ENCODE results near the gene RET.

RET gene

DNA sequence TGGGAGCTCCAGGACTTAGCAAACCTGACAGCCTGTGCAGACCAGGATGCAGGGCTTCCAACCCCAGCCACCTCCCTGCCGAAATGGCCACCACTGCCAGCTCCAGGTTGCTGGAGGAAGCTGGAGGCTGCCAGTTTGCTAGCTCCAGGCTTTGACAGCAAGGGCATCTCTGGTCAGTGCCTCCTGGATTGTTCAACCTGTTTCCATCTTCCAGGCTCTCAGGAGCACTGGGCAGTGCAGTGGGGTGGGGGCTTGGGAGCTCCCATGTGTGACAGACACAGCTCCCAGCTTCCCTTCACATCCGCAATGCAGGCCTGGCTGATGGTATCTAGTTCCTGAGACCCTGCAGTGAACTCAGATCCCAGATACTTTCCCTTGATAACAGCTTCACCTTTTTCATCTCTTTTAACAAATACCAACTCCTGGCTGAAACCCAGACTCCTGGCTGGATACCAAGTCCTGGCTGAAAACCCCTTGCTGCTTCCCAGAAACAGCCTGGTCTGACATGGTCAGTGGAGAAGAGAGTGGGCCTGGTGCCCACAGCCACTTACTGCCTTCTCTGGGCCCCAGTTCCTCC, 20.8 kb upstream of the RET start:
- TF ChIP-seq, protein P1, sequence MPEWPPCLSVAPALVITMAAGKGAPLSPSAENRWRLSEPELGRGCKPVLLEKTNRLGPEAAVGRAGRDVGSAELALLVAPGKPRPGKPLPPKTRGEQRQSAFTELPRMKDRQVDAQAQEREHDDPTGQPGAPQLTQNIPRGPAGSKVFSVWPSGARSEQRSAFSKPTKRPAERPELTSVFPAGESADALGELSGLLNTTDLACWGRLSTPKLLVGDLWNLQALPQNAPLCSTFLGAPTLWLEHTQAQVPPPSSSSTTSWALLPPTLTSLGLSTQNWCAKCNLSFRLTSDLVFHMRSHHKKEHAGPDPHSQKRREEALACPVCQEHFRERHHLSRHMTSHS (tag by site-specific recombination; IDR thresholded peaks at IDR 0.05): no peak
- TF ChIP-seq ZNF112 (tag by site-specific recombination; IDR thresholded peaks at IDR 0.05): no peak
- no peak for TF ChIP-seq ZNF394 (tag by site-specific recombination; IDR thresholded peaks at IDR 0.05; ENCODE audit: borderline replicate concordance)
- TF ChIP-seq YY2 (tag by site-specific recombination; IDR thresholded peaks at IDR 0.05): no peak
- no peak for TF ChIP-seq ZNF837 (tag by site-specific recombination; IDR thresholded peaks at IDR 0.05)
- TF ChIP-seq ZNF660 (tag by site-specific recombination; IDR thresholded peaks at IDR 0.05): no peak
- TF ChIP-seq ZNF792 (tag by site-specific recombination; IDR thresholded peaks at IDR 0.05): no peak
- TF ChIP-seq ZNF747 (tag by site-specific recombination; IDR thresholded peaks at IDR 0.05): no peak
- TF ChIP-seq, protein P2, sequence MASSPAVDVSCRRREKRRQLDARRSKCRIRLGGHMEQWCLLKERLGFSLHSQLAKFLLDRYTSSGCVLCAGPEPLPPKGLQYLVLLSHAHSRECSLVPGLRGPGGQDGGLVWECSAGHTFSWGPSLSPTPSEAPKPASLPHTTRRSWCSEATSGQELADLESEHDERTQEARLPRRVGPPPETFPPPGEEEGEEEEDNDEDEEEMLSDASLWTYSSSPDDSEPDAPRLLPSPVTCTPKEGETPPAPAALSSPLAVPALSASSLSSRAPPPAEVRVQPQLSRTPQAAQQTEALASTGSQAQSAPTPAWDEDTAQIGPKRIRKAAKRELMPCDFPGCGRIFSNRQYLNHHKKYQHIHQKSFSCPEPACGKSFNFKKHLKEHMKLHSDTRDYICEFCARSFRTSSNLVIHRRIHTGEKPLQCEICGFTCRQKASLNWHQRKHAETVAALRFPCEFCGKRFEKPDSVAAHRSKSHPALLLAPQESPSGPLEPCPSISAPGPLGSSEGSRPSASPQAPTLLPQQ (tag by site-specific recombination; IDR thresholded peaks at IDR 0.05): no peak
- no peak for TF ChIP-seq ZBTB6 (tag by site-specific recombination; IDR thresholded peaks at IDR 0.05)
- Histone ChIP-seq H3K4me1 (ENCODE audit: control insufficient read depth, insufficient read depth, low read length) (no peaks in the 10 kb centered on the region), H3K36me3 (ENCODE audit: control insufficient read depth in 2 of 2, insufficient read depth in 1 of 2, low read length in 2 of 2) (no peaks in the 10 kb centered on the region), H3K27ac (ENCODE audit: extremely low read depth, low read depth, low read length) (no peak overlapping the region), H3K9me3 (ENCODE audit: control insufficient read depth, insufficient read depth, low read depth, low read length) (no peaks in the 10 kb centered on the region), H3K4me3 (ENCODE audit: low read depth, low read length) (no peak overlapping the region)
- ChIA-PET POLR2A (no interaction called here), CTCF (interaction anchor here (1.3 kb wide), 1 partner anchor 23 kb away, joined by 4 read pairs; no protein-coding TSS in a partner anchor)

DNA sequence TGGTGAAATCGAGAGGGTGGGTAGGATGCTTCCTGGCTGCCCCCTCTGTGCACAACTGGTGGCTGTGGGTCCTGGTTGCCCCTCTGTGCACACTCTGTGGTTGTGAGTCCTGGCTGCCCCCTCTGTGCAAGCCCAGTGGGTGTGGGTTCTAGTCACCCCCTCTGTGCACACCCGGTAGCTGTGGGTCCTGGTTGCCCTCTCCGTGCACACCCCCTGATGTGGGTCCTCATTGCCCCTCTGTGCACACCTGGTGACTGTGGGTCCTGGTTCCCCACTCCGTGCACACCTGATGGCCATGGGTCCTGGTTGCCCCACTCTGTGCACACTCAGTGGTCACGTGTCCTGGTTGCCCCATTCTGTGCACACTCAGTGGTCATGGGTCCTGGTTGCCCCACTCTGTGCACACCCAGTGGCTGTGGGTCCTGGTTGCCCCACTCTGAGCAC, 20.3 kb upstream of the RET start:
- CTCF ChIA-PET: no interaction called here
- TF ChIP-seq ZNF362 (tag by site-specific recombination; IDR thresholded peaks at IDR 0.05) (no peak), CTCF (tag by site-specific recombination; IDR thresholded peaks at IDR 0.05) (no peak), GLIS2 (tag by site-specific recombination; IDR thresholded peaks at IDR 0.05) (no peak), ZNF48 (tag by site-specific recombination; IDR thresholded peaks at IDR 0.05) (no peak), ZXDB (tag by site-specific recombination; IDR thresholded peaks at IDR 0.05) (no peak), ZNF501 (tag by site-specific recombination; IDR thresholded peaks at IDR 0.05) (no peak)

More for the DNA sequence above, 20.3 kb upstream of the RET start:
- Histone ChIP-seq H3K36me3 (ENCODE audit: control insufficient read depth in 2 of 2, insufficient read depth in 1 of 2, low read length in 2 of 2) (no peaks in the 10 kb centered on the region), H3K4me1 (ENCODE audit: control insufficient read depth, insufficient read depth, low read length) (no peaks in the 10 kb centered on the region), H3K27ac (ENCODE audit: extremely low read depth, low read depth, low read length) (no peak overlapping the region), H3K9me3 (ENCODE audit: control insufficient read depth, insufficient read depth, low read depth, low read length) (no peaks in the 10 kb centered on the region), H3K4me3 (ENCODE audit: low read depth, low read length) (no peak overlapping the region)
- POLR2A ChIA-PET: no interaction called here

Measured in HEK293 (cell line).